SK-N-SH treated with all-trans-retinoic acid at 6 μM for 48 hours (cell line): Measurements from ENCODE around the gene TRIM40.
A peak's percentile ranks its signal among the peaks of the same experiment; 100 is the strongest.

Experiments
- ATAC-seq: fragments of 200-7000 bp; cut with Tn5 transposase; 3 replicates; pipeline ENCODE4 v1.9.1; 2020; ENCODE audit warnings: mild to moderate bottlenecking, moderate library complexity
- ARNTL ChIP-seq: fragments of 450-650 bp; formaldehyde crosslinking; IDR thresholded peaks from 2 replicates; pipeline ENCODE4 v1.5.0; 2020; ENCODE audit warnings: low read depth, mild to moderate bottlenecking, moderate library complexity, borderline replicate concordance
- BACH2 ChIP-seq: fragments of 250-450 bp; sonication (Bioruptor Pico); IDR thresholded peaks from 2 replicates; pipeline ENCODE4 v1.9.0; 2021; ENCODE audit warnings: mild to moderate bottlenecking, borderline replicate concordance
- CREB5 ChIP-seq: fragments of 250-450 bp; sonication (Bioruptor Pico); IDR thresholded peaks from 2 replicates; pipeline ENCODE4 v1.5.1; 2020; ENCODE audit warnings: low read depth, mild to moderate bottlenecking, moderate library complexity
- CSDC2 ChIP-seq: fragments of 250-450 bp; sonication (Bioruptor Pico); IDR thresholded peaks from 2 replicates; pipeline ENCODE4 v1.5.0; 2020; ENCODE audit warnings: mild to moderate bottlenecking, moderate library complexity
- CSRNP3 ChIP-seq: fragments of 250-450 bp; sonication (Bioruptor Pico); IDR thresholded peaks from 2 replicates; pipeline ENCODE4 v1.5.1; 2021; ENCODE audit warnings: mild to moderate bottlenecking, moderate library complexity
- ESRRG ChIP-seq: fragments of 250-450 bp; sonication (Bioruptor Pico); IDR thresholded peaks from 2 replicates; pipeline ENCODE4 v1.6.1; 2021; ENCODE audit warnings: mild to moderate bottlenecking
- GLIS3 ChIP-seq: fragments of 250-450 bp; sonication (Bioruptor Pico); IDR thresholded peaks from 2 replicates; pipeline ENCODE4 v1.5.0; 2020; ENCODE audit warnings: mild to moderate bottlenecking, moderate library complexity
- ISL1 ChIP-seq: fragments of 250-450 bp; sonication (Bioruptor Pico); IDR thresholded peaks from 2 replicates; pipeline ENCODE4 v2.1.2; 2022; ENCODE audit warnings: mild to moderate bottlenecking, moderate library complexity
- PATZ1 ChIP-seq: fragments of 250-450 bp; sonication (Bioruptor Pico); IDR thresholded peaks from 2 replicates; pipeline ENCODE4 v1.8.0; 2020; ENCODE audit warnings: mild to moderate bottlenecking, moderate library complexity, borderline replicate concordance
- POU6F1 ChIP-seq: fragments of 250-450 bp; sonication (Bioruptor Pico); IDR thresholded peaks from 2 replicates; pipeline ENCODE4 v1.8.0; 2021; ENCODE audit warnings: low read depth, mild to moderate bottlenecking, moderate library complexity, borderline replicate concordance
- RARB ChIP-seq: fragments of 250-450 bp; sonication (Bioruptor Pico); IDR thresholded peaks from 2 replicates; pipeline ENCODE4 v1.8.0; 2021; ENCODE audit warnings: mild to moderate bottlenecking, moderate library complexity
- SNAI2 ChIP-seq: fragments of 250-450 bp; sonication (Bioruptor Pico); IDR thresholded peaks from 2 replicates; pipeline ENCODE4 v1.5.0; 2020; ENCODE audit warnings: mild to moderate bottlenecking, moderate library complexity
- TCF4 ChIP-seq: fragments of 250-450 bp; sonication (Bioruptor Pico); IDR thresholded peaks from 2 replicates; pipeline ENCODE4 v1.8.0; 2021; ENCODE audit warnings: mild to moderate bottlenecking, moderate library complexity, borderline replicate concordance
- TOX ChIP-seq: fragments of 250-450 bp; sonication (Bioruptor Pico); IDR thresholded peaks from 2 replicates; pipeline ENCODE4 v1.8.0; 2021; ENCODE audit warnings: mild to moderate bottlenecking, moderate library complexity, borderline replicate concordance
- TSHZ2 ChIP-seq: fragments of 250-450 bp; sonication (Bioruptor Pico); IDR thresholded peaks from 2 replicates; pipeline ENCODE4 v1.5.0; 2020; ENCODE audit warnings: mild to moderate bottlenecking, moderate library complexity
- ZC3H10 ChIP-seq: fragments of 250-450 bp; sonication (Bioruptor Pico); IDR thresholded peaks from 2 replicates; pipeline ENCODE4 v1.5.1; 2021; ENCODE audit warnings: mild to moderate bottlenecking, moderate library complexity
- ZFP3 ChIP-seq: fragments of 250-450 bp; sonication (Bioruptor Pico); IDR thresholded peaks from 2 replicates; pipeline ENCODE4 v1.5.0; 2020; ENCODE audit warnings: mild to moderate bottlenecking, moderate library complexity
- ZFP30 ChIP-seq: fragments of 450-650 bp; formaldehyde crosslinking; IDR thresholded peaks from 2 replicates; pipeline ENCODE4 v1.5.0; 2022; ENCODE audit warnings: mild to moderate bottlenecking, moderate library complexity
- ZNF565 ChIP-seq: fragments of 450-650 bp; formaldehyde crosslinking; conservative IDR thresholded peaks from 2 replicates; pipeline ENCODE4 v1.5.0; 2020; ENCODE audit warnings: low read depth, mild to moderate bottlenecking, moderate library complexity
- ZNF70 ChIP-seq: fragments of 450-650 bp; formaldehyde crosslinking; IDR thresholded peaks from 2 replicates; pipeline ENCODE4 v1.5.0; 2020; ENCODE audit warnings: mild to moderate bottlenecking, moderate library complexity
- ZNF8 ChIP-seq: fragments of 450-650 bp; formaldehyde crosslinking; IDR thresholded peaks from 2 replicates; pipeline ENCODE4 v1.5.0; 2020; ENCODE audit warnings: mild to moderate bottlenecking, moderate library complexity

TRIM40 gene

GRCh38 chr6:30100154-30100553 lies 35.8 kb upstream of the TRIM40 start:
- ATAC-seq = no peak
- TF ChIP-seq ZNF8 = no peak
- TF ChIP-seq RARB = no peak

GRCh38 chr6:30100585-30101443 lies 35.1 kb upstream of the TRIM40 start:
- no peak for ATAC-seq
- no peak for TF ChIP-seq TSHZ2
- TF ChIP-seq BACH2 (CRISPR knock-in tag) = no peak
- TF ChIP-seq ESRRG = no peak
- TF ChIP-seq ZC3H10 (CRISPR knock-in tag) = no peak
- TF ChIP-seq SNAI2 (CRISPR knock-in tag) = no peak
- TF ChIP-seq CSRNP3 (CRISPR knock-in tag) = no peak
- TF ChIP-seq ZNF565 (CRISPR knock-in tag) = no peak
- TF ChIP-seq ZFP3 (CRISPR knock-in tag) = no peak
- no peak for TF ChIP-seq ARNTL (CRISPR knock-in tag)
- no peak for TF ChIP-seq POU6F1 (CRISPR knock-in tag)
- TF ChIP-seq TCF4 (CRISPR knock-in tag) = no peak
- TF ChIP-seq TOX (CRISPR knock-in tag) = no peak
- TF ChIP-seq PATZ1 (CRISPR knock-in tag) = no peak
- no peak for TF ChIP-seq RARB
- no peak for TF ChIP-seq CSDC2
- no peak for TF ChIP-seq GLIS3 (CRISPR knock-in tag)

GRCh38 chr6:30101444-30102413 lies 34.2 kb upstream of the TRIM40 start:
- TF ChIP-seq ZC3H10 (CRISPR knock-in tag) (no peak), ISL1 (CRISPR knock-in tag) (no peak), BACH2 (CRISPR knock-in tag) (no peak), CREB5 (CRISPR knock-in tag) (no peak), POU6F1 (CRISPR knock-in tag) (no peak), ZNF8 (no peak), ZNF70 (CRISPR knock-in tag) (no peak), RARB (no peak), ZFP30 (CRISPR knock-in tag) (no peak), SNAI2 (CRISPR knock-in tag) (no peak), PATZ1 (CRISPR knock-in tag) (no peak), ARNTL (CRISPR knock-in tag) (no peak), ZFP3 (CRISPR knock-in tag) (no peak), GLIS3 (CRISPR knock-in tag) (no peak)
- TF ChIP-seq, all 23 proteins: peak for 0
- peak; percentile 96 for ATAC-seq
